SK-N-MC (cell line): ENCODE data around the gene BHLHE40.

Experiments used
- EZH2 ChIP-seq: fragments of 200-600 bp; sonication (generic); IDR thresholded peaks from one replicate; pipeline ENCODE4 v1.6.1; 2017; ENCODE audit warnings: antibody characterized with exemption
- POLR2AphosphoS5 ChIP-seq: IDR thresholded peaks from 2 replicates; pipeline ENCODE4 v1.6.1; 2012; ENCODE audit warnings: mild to moderate bottlenecking, low read depth, low read length, borderline replicate concordance

DNA sequence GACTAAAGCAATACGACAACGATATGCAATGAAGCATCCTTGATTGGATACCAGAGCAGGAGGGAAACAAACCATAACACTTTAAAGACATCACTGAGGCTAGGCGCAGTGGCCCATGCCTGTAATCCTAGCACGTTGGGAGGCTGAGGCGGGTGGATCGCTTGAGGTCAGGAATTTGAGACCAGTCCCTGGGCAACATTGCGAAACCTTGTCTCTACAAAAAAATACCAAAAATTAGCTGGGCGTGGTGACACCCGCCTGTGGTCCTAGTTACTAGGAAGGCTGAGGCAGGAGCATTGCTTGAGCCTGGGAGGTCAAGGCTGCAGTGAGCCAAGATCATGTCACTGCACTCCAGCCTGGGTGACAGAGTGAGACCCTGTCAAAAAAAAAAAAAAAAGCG lies 33.9 kb upstream of the BHLHE40 start:
- TF ChIP-seq POLR2AphosphoS5 (no peak), EZH2 (no peak)
